Measurements from ENCODE around the gene CREB3L1. TPM values are rescaled to one million over a fixed set of nuclear protein-coding genes. Genes with fewer than 3 reads are reported as not detected.
A peak's percentile ranks its signal among the peaks of the same experiment; 100 is the strongest.

CREB3L1 gene
- total and polyA plus RNA-seq, 2 of the 13 experiments (the other 11 are each of a cell fraction or from before 2014, with no cell fraction given): not detected

GRCh38 chr11:46238078-46238966 is 39.1 kb upstream of the CREB3L1 start (continued):
- TF ChIP-seq, protein P1, sequence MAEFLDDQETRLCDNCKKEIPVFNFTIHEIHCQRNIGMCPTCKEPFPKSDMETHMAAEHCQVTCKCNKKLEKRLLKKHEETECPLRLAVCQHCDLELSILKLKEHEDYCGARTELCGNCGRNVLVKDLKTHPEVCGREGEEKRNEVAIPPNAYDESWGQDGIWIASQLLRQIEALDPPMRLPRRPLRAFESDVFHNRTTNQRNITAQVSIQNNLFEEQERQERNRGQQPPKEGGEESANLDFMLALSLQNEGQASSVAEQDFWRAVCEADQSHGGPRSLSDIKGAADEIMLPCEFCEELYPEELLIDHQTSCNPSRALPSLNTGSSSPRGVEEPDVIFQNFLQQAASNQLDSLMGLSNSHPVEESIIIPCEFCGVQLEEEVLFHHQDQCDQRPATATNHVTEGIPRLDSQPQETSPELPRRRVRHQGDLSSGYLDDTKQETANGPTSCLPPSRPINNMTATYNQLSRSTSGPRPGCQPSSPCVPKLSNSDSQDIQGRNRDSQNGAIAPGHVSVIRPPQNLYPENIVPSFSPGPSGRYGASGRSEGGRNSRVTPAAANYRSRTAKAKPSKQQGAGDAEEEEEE (CRISPR knock-in tag; IDR thresholded peaks at IDR 0.05; ENCODE audit: borderline replicate concordance): no peak
- TF ChIP-seq ETV6 (CRISPR knock-in tag; conservative IDR thresholded peaks at IDR 0.05) (no peak), ZNF180 (CRISPR knock-in tag; IDR thresholded peaks at IDR 0.05; ENCODE audit: borderline replicate concordance, low read depth) (no peak), TBX2 (CRISPR knock-in tag; IDR thresholded peaks at IDR 0.05; ENCODE audit: borderline replicate concordance) (no peak), FOXC1 (CRISPR knock-in tag; IDR thresholded peaks at IDR 0.05; ENCODE audit: borderline replicate concordance) (no peak), CCDC6 (CRISPR knock-in tag; IDR thresholded peaks at IDR 0.05) (0 out of 2 replicates have a peak, but pooled peaks have one; percentile 35), GLI4 (CRISPR knock-in tag; IDR thresholded peaks at IDR 0.05; ENCODE audit: borderline replicate concordance) (no peak), ZNF777 (CRISPR knock-in tag; IDR thresholded peaks at IDR 0.05) (peak; percentile 63; the same call in 1 of the 2 replicates), CENPT (CRISPR knock-in tag; IDR thresholded peaks at IDR 0.05; ENCODE audit: low read depth) (no peak), CREB1 (IDR thresholded peaks at IDR 0.05) (peak; percentile 43; the same call in 1 of the 2 replicates), CREB1 (CRISPR knock-in tag; IDR thresholded peaks at IDR 0.05) (no peak), ZNF326 (CRISPR knock-in tag; IDR thresholded peaks at IDR 0.05; ENCODE audit: borderline replicate concordance) (no peak), KDM2A (CRISPR knock-in tag; IDR thresholded peaks at IDR 0.05; ENCODE audit: borderline replicate concordance, low read depth) (no peak), RNF2 (conservative IDR thresholded peaks at IDR 0.05; ENCODE audit: low read depth) (peak; percentile 34; the same call in 1 of the 2 replicates), MEIS2 (CRISPR knock-in tag; IDR thresholded peaks at IDR 0.05) (peak; percentile 69; the same call in 1 of the 2 replicates), MXD3 (CRISPR knock-in tag; IDR thresholded peaks at IDR 0.05) (0 out of 2 replicates have a peak, but pooled peaks have one; percentile 21)
- TF ChIP-seq, protein P2, sequence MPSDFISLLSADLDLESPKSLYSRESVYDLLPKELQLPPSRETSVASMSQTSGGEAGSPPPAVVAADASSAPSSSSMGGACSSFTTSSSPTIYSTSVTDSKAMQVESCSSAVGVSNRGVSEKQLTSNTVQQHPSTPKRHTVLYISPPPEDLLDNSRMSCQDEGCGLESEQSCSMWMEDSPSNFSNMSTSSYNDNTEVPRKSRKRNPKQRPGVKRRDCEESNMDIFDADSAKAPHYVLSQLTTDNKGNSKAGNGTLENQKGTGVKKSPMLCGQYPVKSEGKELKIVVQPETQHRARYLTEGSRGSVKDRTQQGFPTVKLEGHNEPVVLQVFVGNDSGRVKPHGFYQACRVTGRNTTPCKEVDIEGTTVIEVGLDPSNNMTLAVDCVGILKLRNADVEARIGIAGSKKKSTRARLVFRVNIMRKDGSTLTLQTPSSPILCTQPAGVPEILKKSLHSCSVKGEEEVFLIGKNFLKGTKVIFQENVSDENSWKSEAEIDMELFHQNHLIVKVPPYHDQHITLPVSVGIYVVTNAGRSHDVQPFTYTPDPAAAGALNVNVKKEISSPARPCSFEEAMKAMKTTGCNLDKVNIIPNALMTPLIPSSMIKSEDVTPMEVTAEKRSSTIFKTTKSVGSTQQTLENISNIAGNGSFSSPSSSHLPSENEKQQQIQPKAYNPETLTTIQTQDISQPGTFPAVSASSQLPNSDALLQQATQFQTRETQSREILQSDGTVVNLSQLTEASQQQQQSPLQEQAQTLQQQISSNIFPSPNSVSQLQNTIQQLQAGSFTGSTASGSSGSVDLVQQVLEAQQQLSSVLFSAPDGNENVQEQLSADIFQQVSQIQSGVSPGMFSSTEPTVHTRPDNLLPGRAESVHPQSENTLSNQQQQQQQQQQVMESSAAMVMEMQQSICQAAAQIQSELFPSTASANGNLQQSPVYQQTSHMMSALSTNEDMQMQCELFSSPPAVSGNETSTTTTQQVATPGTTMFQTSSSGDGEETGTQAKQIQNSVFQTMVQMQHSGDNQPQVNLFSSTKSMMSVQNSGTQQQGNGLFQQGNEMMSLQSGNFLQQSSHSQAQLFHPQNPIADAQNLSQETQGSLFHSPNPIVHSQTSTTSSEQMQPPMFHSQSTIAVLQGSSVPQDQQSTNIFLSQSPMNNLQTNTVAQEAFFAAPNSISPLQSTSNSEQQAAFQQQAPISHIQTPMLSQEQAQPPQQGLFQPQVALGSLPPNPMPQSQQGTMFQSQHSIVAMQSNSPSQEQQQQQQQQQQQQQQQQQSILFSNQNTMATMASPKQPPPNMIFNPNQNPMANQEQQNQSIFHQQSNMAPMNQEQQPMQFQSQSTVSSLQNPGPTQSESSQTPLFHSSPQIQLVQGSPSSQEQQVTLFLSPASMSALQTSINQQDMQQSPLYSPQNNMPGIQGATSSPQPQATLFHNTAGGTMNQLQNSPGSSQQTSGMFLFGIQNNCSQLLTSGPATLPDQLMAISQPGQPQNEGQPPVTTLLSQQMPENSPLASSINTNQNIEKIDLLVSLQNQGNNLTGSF (CRISPR knock-in tag; IDR thresholded peaks at IDR 0.05): 0 out of 2 replicates have a peak, but pooled peaks have one; percentile 41
- TF ChIP-seq, protein P3, sequence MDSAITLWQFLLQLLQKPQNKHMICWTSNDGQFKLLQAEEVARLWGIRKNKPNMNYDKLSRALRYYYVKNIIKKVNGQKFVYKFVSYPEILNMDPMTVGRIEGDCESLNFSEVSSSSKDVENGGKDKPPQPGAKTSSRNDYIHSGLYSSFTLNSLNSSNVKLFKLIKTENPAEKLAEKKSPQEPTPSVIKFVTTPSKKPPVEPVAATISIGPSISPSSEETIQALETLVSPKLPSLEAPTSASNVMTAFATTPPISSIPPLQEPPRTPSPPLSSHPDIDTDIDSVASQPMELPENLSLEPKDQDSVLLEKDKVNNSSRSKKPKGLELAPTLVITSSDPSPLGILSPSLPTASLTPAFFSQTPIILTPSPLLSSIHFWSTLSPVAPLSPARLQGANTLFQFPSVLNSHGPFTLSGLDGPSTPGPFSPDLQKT (CRISPR knock-in tag; IDR thresholded peaks at IDR 0.05; ENCODE audit: borderline replicate concordance): no peak
